ENCODE measurements around the gene MAP3K15.
A peak's percentile ranks its signal among the peaks of the same experiment; 100 is the strongest.

Gene MAP3K15

GRCh38 chrX:19392703-19393102 is 122.6 kb downstream of the MAP3K15 start:
- DNase-seq = no peak

GRCh38 chrX:19392078-19392477 is 123.2 kb downstream of the MAP3K15 start:
- no peak for DNase-seq

- DNase-seq = no peak
These were observed 126.0 kb downstream of the MAP3K15 start for GRCh38 chrX:19389227-19389845.

- no peak for DNase-seq
These were observed 126.6 kb downstream of the MAP3K15 start for GRCh38 chrX:19388741-19389140.

- no peak for DNase-seq
These were observed 127.1 kb downstream of the MAP3K15 start for GRCh38 chrX:19388064-19388679.

GRCh38 chrX:19386679-19387078 is 128.6 kb downstream of the MAP3K15 start:
- no peak for DNase-seq

- DNase-seq = peak in 1 of 2 donors; percentile 17
These were observed 132.7 kb downstream of the MAP3K15 start for GRCh38 chrX:19382555-19383145.

GRCh38 chrX:19381326-19381725 is 134.0 kb downstream of the MAP3K15 start:
- DNase-seq = no peak

GRCh38 chrX:19377799-19378198 is 137.5 kb downstream of the MAP3K15 start:
- DNase-seq = no peak

GRCh38 chrX:19375546-19375945 is 139.8 kb downstream of the MAP3K15 start:
- no peak for DNase-seq

- no peak for DNase-seq
These were observed 141.9 kb downstream of the MAP3K15 start for GRCh38 chrX:19373351-19373891.

- no peak for DNase-seq
These were observed 142.6 kb downstream of the MAP3K15 start for GRCh38 chrX:19372547-19373331.

- DNase-seq = peak; percentile 9 to 17
These were observed 143.2 kb downstream of the MAP3K15 start for GRCh38 chrX:19372170-19372546.

GRCh38 chrX:19370061-19370460 is 145.2 kb downstream of the MAP3K15 start:
- no peak for DNase-seq

- no peak for DNase-seq
These were observed 146.7 kb downstream of the MAP3K15 start for GRCh38 chrX:19368576-19368975.

- DNase-seq = no peak
These were observed 153.6 kb downstream of the MAP3K15 start for GRCh38 chrX:19361701-19362100.

GRCh38 chrX:19360903-19361302 is 154.4 kb downstream of the MAP3K15 start:
- no peak for DNase-seq

- DNase-seq = no peak
These were observed 156.8 kb downstream of the MAP3K15 start for GRCh38 chrX:19358521-19358920.

GRCh38 chrX:19354625-19355024 is 160.7 kb downstream of the MAP3K15 start:
- no peak for DNase-seq

GRCh38 chrX:19350941-19351384 is 164.3 kb downstream of the MAP3K15 start:
- DNase-seq = no peak

- DNase-seq = no peak
These were observed 166.0 kb downstream of the MAP3K15 start for GRCh38 chrX:19349264-19349663.

- DNase-seq = no peak
These were observed 167.4 kb downstream of the MAP3K15 start for GRCh38 chrX:19347916-19348315.

GRCh38 chrX:19344661-19345060 is 170.6 kb downstream of the MAP3K15 start:
- DNase-seq = no peak
